Measurements from ENCODE around the gene RFLNA.

GRCh38 chr12:124305776-124306685, 11.1 kb downstream of the RFLNA start:
- TF ChIP-seq POLR2A (IDR thresholded peaks at IDR 0.05; ENCODE audit: low read length): no peak
- no peak for TF ChIP-seq GATA1 (IDR thresholded peaks at IDR 0.05; ENCODE audit: low read depth, low read length)

All from erythroblast (primary cell).